ENCODE measurements around the gene CBLB. TPM values are rescaled to one million over a fixed set of nuclear protein-coding genes. Genes with fewer than 3 reads are reported as not detected.

Gene CBLB
- total RNA-seq, 1 experiment from 2014 or later, result 8.6 TPM

DNA sequence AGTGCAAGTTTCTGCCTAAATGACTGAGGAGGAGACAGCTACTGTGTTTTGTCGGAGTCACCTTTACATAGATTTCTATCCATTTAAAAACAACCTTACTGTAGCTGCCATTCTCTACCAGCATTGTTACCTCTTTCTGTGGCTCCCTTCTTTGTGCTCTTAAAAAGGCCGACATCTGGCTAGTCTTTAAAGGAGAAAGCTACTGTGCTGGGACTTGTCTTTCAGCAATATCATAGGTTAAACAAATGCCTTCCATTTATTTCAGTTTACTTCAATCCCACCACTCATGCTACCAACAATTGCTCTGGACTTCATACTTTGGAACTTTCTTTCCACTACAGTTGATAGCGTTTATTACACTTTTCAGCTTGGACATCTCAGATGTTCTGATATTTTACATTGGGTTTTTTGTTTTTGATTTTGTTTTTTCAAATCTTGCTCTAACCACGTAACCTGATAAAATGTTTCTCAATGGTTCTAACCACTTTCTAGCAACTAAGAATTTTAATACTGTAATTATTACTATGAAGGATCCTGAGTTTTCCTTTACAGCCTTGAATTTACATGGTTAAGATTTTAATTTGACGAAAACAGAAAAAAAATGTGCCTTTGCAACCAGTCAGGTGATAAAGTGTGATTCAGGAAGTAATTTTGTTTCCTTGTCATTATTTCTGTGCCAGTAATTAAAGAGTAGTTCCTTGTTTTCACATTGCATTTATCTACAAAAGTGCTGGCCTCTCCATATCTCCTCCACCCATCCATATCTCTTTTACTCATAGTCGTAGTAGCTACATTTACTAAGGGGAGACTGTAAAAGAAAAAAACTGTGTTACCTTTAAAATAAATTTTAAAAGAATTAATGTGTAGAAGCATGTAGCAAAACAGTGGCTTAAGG lies 1.3 kb upstream of the CBLB start:
- 0 out of 2 replicates have a peak, but pooled peaks cover 2% of the 10 kb centered on the region for H3K27me3 ChIP-seq (ENCODE audit: control insufficient read depth, insufficient read depth, low read length)
- H3K4me1 ChIP-seq (ENCODE audit: control insufficient read depth, insufficient read depth, low read length), result peaks cover 16% of the 10 kb centered on the region
- ChIA-PET POLR2A (interaction anchor here (0.6 kb wide), 1 partner anchor 28 kb away, joined by 3 read pairs; no protein-coding TSS in a partner anchor), CTCF (no interaction called here)
- TF ChIP-seq POLR2AphosphoS5 (IDR thresholded peaks at IDR 0.05; ENCODE audit: low read depth, low read length) (no peak), TCF7L2 (IDR thresholded peaks at IDR 0.05; ENCODE audit: low read depth, low read length) (no peak), SIN3A (IDR thresholded peaks at IDR 0.05; ENCODE audit: borderline replicate concordance, insufficient read depth, low read depth, low read length) (no peak)
- TF ChIP-seq, protein P1, sequence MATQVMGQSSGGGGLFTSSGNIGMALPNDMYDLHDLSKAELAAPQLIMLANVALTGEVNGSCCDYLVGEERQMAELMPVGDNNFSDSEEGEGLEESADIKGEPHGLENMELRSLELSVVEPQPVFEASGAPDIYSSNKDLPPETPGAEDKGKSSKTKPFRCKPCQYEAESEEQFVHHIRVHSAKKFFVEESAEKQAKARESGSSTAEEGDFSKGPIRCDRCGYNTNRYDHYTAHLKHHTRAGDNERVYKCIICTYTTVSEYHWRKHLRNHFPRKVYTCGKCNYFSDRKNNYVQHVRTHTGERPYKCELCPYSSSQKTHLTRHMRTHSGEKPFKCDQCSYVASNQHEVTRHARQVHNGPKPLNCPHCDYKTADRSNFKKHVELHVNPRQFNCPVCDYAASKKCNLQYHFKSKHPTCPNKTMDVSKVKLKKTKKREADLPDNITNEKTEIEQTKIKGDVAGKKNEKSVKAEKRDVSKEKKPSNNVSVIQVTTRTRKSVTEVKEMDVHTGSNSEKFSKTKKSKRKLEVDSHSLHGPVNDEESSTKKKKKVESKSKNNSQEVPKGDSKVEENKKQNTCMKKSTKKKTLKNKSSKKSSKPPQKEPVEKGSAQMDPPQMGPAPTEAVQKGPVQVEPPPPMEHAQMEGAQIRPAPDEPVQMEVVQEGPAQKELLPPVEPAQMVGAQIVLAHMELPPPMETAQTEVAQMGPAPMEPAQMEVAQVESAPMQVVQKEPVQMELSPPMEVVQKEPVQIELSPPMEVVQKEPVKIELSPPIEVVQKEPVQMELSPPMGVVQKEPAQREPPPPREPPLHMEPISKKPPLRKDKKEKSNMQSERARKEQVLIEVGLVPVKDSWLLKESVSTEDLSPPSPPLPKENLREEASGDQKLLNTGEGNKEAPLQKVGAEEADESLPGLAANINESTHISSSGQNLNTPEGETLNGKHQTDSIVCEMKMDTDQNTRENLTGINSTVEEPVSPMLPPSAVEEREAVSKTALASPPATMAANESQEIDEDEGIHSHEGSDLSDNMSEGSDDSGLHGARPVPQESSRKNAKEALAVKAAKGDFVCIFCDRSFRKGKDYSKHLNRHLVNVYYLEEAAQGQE (IDR thresholded peaks at IDR 0.05; ENCODE audit: insufficient read depth in 1 of 2, low read depth in 2 of 2, low read length in 1 of 2), result no peak
- TF ChIP-seq, protein P2, sequence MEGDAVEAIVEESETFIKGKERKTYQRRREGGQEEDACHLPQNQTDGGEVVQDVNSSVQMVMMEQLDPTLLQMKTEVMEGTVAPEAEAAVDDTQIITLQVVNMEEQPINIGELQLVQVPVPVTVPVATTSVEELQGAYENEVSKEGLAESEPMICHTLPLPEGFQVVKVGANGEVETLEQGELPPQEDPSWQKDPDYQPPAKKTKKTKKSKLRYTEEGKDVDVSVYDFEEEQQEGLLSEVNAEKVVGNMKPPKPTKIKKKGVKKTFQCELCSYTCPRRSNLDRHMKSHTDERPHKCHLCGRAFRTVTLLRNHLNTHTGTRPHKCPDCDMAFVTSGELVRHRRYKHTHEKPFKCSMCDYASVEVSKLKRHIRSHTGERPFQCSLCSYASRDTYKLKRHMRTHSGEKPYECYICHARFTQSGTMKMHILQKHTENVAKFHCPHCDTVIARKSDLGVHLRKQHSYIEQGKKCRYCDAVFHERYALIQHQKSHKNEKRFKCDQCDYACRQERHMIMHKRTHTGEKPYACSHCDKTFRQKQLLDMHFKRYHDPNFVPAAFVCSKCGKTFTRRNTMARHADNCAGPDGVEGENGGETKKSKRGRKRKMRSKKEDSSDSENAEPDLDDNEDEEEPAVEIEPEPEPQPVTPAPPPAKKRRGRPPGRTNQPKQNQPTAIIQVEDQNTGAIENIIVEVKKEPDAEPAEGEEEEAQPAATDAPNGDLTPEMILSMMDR (IDR thresholded peaks at IDR 0.05), result no peak
- peak overlapping the region; percentile 91 to 99 for H3K4me3 ChIP-seq (ENCODE audit: low read depth in 2 of 2, low read length in 2 of 2)
- H3K9me3 ChIP-seq (ENCODE audit: control insufficient read depth, insufficient read depth, low read depth, low read length), result no peaks in the 10 kb centered on the region
- in situ Hi-C loops (cut with HindIII; ENCODE audit: low pct_unique_long_range_greater_than_20kb, low sequenced_read_pairs), result no loop called here
- H3K27ac ChIP-seq (ENCODE audit: low read length), result peak overlapping the region; percentile 88
- BruUV-seq (replicated peaks), result no TSS peak
- H3K36me3 ChIP-seq (ENCODE audit: control insufficient read depth, insufficient read depth, low read length), result no peaks in the 10 kb centered on the region
- ATAC-seq (no peak), DNase-seq (ENCODE audit: low read depth, low spot score) (no peak)
- intact Hi-C loops (cut with micrococcal nuclease; ENCODE audit: unreplicated experiment), result loop anchor here (10.0 kb wide), 1 partner anchor 65 kb away; no protein-coding TSS in a partner anchor

DNA sequence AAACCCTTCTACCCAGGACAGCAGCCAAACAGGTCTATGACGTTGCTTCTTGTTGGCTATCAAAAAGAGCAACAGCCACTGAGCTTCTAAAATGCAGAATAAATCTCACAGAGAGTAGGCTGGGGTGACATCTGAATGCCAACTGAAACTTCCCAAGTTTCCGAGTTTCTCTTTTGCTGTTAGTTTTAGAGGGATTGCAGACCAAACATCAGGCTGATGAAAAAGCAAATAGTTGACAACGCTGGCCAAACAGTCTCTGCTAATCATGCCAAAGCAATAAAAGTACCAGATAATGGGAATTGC lies 670 bp upstream of the CBLB start:
- no TSS peak for BruUV-seq (replicated peaks)
- peaks cover 16% of the 10 kb centered on the region for H3K4me1 ChIP-seq (ENCODE audit: control insufficient read depth, insufficient read depth, low read length)
- DNase-seq (ENCODE audit: low read depth, low spot score) (no peak), ATAC-seq (no peak)
- in situ Hi-C loops (cut with HindIII; ENCODE audit: low pct_unique_long_range_greater_than_20kb, low sequenced_read_pairs), result no loop called here
- intact Hi-C loops (cut with micrococcal nuclease; ENCODE audit: unreplicated experiment), result loop anchor here (10.0 kb wide), 1 partner anchor 65 kb away; no protein-coding TSS in a partner anchor
- no peaks in the 10 kb centered on the region for H3K9me3 ChIP-seq (ENCODE audit: control insufficient read depth, insufficient read depth, low read depth, low read length)
- POLR2A ChIA-PET, result interaction anchor here (0.6 kb wide), 1 partner anchor 28 kb away, joined by 3 read pairs; no protein-coding TSS in a partner anchor
- TF ChIP-seq, protein P1 (IDR thresholded peaks at IDR 0.05; ENCODE audit: insufficient read depth in 1 of 2, low read depth in 2 of 2, low read length in 1 of 2), result peak in 1 of 2 experiments; percentile 44; a peak in 1 of 4 replicates
- no peak for TF ChIP-seq TCF7L2 (IDR thresholded peaks at IDR 0.05; ENCODE audit: low read depth, low read length)
- H3K27ac ChIP-seq (ENCODE audit: low read length), result peak overlapping the region; percentile 88
- CTCF ChIA-PET, result no interaction called here
- H3K27me3 ChIP-seq (ENCODE audit: control insufficient read depth, insufficient read depth, low read length), result 0 out of 2 replicates have a peak, but pooled peaks cover 2% of the 10 kb centered on the region
- peak overlapping the region; percentile 91 to 99 for H3K4me3 ChIP-seq (ENCODE audit: low read depth in 2 of 2, low read length in 2 of 2)
- no peaks in the 10 kb centered on the region for H3K36me3 ChIP-seq (ENCODE audit: control insufficient read depth, insufficient read depth, low read length)
